HCEC 1CT (cell line): ENCODE data around the gene WFDC8.
A peak's percentile ranks its signal among the peaks of the same experiment; 100 is the strongest.

Experiments
- DNase-seq: peaks from one replicate; pipeline ENCODE4 v3.0.0-alpha.2; 2017

Gene WFDC8

GRCh38 chr20:45547206-45547770 is 31.8 kb downstream of the WFDC8 start, which contains the start of gene EPPIN:
TSS of gene EPPIN (minus strand) at chr20:45547401. CDS start at chr20:45547357, 44 bp downstream.
- no peak for DNase-seq

GRCh38 chr20:45545754-45546453 is 33.2 kb downstream of the WFDC8 start:
- DNase-seq = peak; percentile 37

- DNase-seq = no peak
Measured at GRCh38 chr20:45545351-45545750, 33.7 kb downstream of the WFDC8 start.

- no peak for DNase-seq
Measured at GRCh38 chr20:45539382-45539781, 39.7 kb downstream of the WFDC8 start, which contains the start of gene WFDC6. TSS of gene WFDC6 (minus strand) at chr20:45539482. CDS start at chr20:45539407, 75 bp downstream.

DNA sequence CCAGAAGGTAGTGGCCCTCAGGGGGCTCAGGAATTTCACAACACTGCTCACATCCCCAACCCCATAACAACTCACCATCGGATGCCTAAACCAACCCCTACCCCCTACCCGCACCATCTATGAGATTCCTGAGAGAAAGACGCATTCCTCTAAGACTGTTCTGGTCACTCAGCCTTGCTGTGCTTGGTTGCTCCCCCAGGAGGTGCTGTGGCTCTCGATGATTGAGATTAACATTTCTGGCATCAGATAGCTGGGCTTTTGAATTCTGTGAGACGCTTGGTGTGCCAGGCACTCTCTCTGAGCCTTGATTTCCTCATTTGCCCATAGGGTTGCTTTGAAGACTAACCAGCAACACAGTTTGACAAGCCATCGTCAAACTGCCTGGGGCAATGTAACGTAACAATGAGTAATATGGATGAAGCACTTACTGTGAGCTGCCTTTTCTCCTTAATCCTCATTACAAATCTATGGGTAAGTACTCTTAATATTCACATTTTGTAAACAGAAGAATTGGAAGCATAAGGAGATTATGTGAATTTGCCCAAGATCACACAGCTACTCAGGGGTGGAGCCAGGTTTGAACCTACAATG is 40.8 kb downstream of the WFDC8 start:
- no peak for DNase-seq

DNA sequence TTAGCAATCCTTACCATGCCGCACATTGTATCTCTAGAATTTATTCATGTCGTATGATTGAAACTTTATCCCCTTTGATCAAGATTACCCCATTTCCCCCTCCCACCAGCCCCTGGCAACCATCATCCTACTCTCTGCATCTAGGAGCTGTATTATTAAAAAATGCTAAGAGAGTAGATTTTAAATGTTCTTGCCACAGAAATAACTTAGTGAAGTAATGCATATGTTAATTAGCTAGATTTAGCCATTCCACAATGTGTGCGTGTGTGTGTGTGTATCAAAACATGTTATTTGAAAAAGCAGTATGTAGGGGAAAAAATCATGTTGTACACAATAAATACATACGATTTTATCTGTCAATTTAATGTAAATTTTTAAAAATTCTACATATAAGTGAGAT is 51.8 kb downstream of the WFDC8 start:
- no peak for DNase-seq

DNA sequence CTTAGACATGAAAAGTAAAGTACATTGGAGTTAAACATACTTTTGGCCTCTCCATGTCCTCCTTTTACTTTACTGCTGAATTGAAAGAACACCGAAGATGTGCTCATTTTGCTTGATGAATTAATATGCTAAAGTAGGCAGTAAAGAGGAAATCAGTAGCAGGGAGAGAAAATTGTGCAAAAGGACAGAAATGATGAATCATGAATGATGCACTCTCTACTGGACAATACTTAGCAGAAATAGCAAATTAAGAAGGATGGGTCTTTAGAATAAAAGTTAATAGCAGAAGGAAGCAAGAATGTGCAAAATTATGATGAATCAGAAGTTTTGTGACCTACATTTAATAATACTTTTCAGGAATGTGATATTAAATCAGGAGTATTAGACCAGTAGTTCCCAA is 55.3 kb downstream of the WFDC8 start:
- DNase-seq = no peak

DNA sequence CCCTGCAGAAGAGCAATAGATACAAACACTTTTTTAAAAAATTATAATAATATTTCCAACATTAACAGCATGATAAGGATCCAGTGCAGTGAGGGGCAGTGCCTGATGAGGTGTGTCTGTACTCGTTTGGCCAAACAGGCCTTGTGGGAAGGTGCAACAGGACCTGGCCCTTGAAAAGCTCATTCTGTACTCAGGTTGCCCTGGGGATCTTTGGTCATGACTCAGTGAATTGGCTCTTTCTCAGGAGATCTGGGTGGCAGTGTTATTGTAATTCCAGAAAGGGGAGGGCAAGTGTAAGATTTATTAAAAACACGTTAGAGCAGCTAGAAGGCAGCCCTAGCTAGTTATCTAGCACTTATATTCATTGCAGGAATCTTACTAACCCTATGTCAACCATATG is 60.8 kb downstream of the WFDC8 start:
- no peak for DNase-seq

GRCh38 chr20:45515147-45515913 is 63.8 kb downstream of the WFDC8 start, which contains the start of gene SPINT3:
TSS of gene SPINT3 (minus strand) at chr20:45515622. CDS start at chr20:45515608, 14 bp downstream.
- no peak for DNase-seq

- no peak for DNase-seq
Measured at GRCh38 chr20:45510242-45510862, 68.7 kb downstream of the WFDC8 start.

GRCh38 chr20:45509091-45509490 is 70.0 kb downstream of the WFDC8 start:
- no peak for DNase-seq

GRCh38 chr20:45508068-45508886 is 70.8 kb downstream of the WFDC8 start:
- no peak for DNase-seq

- DNase-seq = no peak
Measured at GRCh38 chr20:45507011-45507820, 71.9 kb downstream of the WFDC8 start.

DNA sequence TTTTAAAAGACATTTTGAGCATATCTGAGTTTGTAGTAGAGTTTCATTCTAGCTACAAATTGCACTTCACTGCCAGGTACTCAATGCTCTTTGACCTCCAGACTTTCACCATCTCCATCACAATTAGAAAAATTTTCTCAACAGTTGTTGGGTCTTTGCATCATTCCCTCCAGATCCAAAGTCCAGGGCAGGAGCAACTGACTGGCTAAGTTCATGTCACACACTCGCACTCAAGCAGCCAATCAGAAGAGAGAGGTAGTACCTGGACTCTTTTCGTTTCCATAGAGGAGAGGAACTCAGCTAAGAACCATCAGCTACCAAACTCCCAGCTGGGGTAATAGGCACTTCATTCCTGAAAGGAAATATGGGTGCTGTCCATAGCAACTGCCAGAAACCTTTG is 72.7 kb downstream of the WFDC8 start:
- DNase-seq = no peak

- no peak for DNase-seq
Measured at GRCh38 chr20:45503403-45503802, 75.7 kb downstream of the WFDC8 start.

- no peak for DNase-seq
Measured at GRCh38 chr20:45502561-45502960, 76.5 kb downstream of the WFDC8 start.
